ENCODE data around the gene TMEM219.

TMEM219 gene

GRCh38 chr16:30004424-30004776 lies 42.5 kb downstream of the TMEM219 start:
- H3K4me3 ChIP-seq (ENCODE audit: low read depth, low read length) = no peak overlapping the region
- TF ChIP-seq CTCF (IDR thresholded peaks at IDR 0.05; ENCODE audit: control insufficient read depth, extremely low read depth, insufficient read depth) = no peak
- no peak for DNase-seq (ENCODE audit: low read depth)

GRCh38 chr16:30004811-30005242 lies 42.9 kb downstream of the TMEM219 start:
- TF ChIP-seq CTCF (IDR thresholded peaks at IDR 0.05; ENCODE audit: control insufficient read depth, extremely low read depth, insufficient read depth) = no peak
- no peak for DNase-seq (ENCODE audit: low read depth)
- no peak overlapping the region for H3K4me3 ChIP-seq (ENCODE audit: low read depth, low read length)

GRCh38 chr16:30005341-30006094 lies 43.6 kb downstream of the TMEM219 start:
- H3K4me3 ChIP-seq (ENCODE audit: low read depth, low read length) = no peak overlapping the region
- peak; percentile 62 for TF ChIP-seq CTCF (IDR thresholded peaks at IDR 0.05; ENCODE audit: control insufficient read depth, extremely low read depth, insufficient read depth)
- DNase-seq (ENCODE audit: low read depth) = no peak

- DNase-seq (ENCODE audit: low read depth) = no peak
- TF ChIP-seq CTCF (IDR thresholded peaks at IDR 0.05; ENCODE audit: control insufficient read depth, extremely low read depth, insufficient read depth) = no peak
- no peak overlapping the region for H3K4me3 ChIP-seq (ENCODE audit: low read depth, low read length)
These were observed 44.2 kb downstream of the TMEM219 start for GRCh38 chr16:30006095-30006473.

GRCh38 chr16:30006659-30007377 lies 44.9 kb downstream of the TMEM219 start:
- TF ChIP-seq CTCF (IDR thresholded peaks at IDR 0.05; ENCODE audit: control insufficient read depth, extremely low read depth, insufficient read depth) = no peak
- H3K4me3 ChIP-seq (ENCODE audit: low read depth, low read length) = no peak overlapping the region
- DNase-seq (ENCODE audit: low read depth) = no peak

- no peak for DNase-seq (ENCODE audit: low read depth)
- no peak overlapping the region for H3K4me3 ChIP-seq (ENCODE audit: low read depth, low read length)
- TF ChIP-seq CTCF (IDR thresholded peaks at IDR 0.05; ENCODE audit: control insufficient read depth, extremely low read depth, insufficient read depth) = no peak
These were observed 45.6 kb downstream of the TMEM219 start for GRCh38 chr16:30007378-30007895.

Measured in LNCaP clone FGC (cell line).